T-helper 2 cell treated with Interferon-gamma antibody and Interleukin-4, amounts not matched to agents 100 ng/mL and 5 ng/mL, for 36 hours (primary cell): ENCODE data around the gene FFAR1. TPM values are rescaled to one million over a fixed set of nuclear protein-coding genes. Genes with fewer than 3 reads are reported as not detected.

Experiments used
- intact Hi-C: fragments of 100-400 bp; cut with micrococcal nuclease; formaldehyde crosslinking; loops from one replicate; pipeline ENCODE4 v1.15.1; 2023
- total RNA-seq: library from RNA; stranded (reverse); gene quantifications from 2 replicates; pipeline ENCODE4 v1.2.3, GENCODE V29; 2022

The FFAR1 gene
- total RNA-seq, 1 donor from 2014 or later: not detected

GRCh38 chr19:35388277-35389054 lies 40.8 kb downstream of the FFAR1 start:
- intact Hi-C loops: no loop called here

GRCh38 chr19:35389192-35389861 lies 41.6 kb downstream of the FFAR1 start:
- intact Hi-C loops: no loop called here

- intact Hi-C loops: no loop called here
These were observed 45.3 kb downstream of the FFAR1 start for GRCh38 chr19:35392742-35393715.

- intact Hi-C loops: no loop called here
These were observed 47.9 kb downstream of the FFAR1 start for GRCh38 chr19:35395382-35396199.

GRCh38 chr19:35396240-35396885 lies 48.7 kb downstream of the FFAR1 start:
- intact Hi-C loops: no loop called here

- intact Hi-C loops: no loop called here
These were observed 49.4 kb downstream of the FFAR1 start for GRCh38 chr19:35397064-35397463.

Other genes starting within 250 kb of the FFAR1 start
- gene FXYD3, start 232.1 kb upstream of the FFAR1 start, total RNA-seq: not detected in 2 replicates
- 0.27 TPM in 2 replicates for gene LGI4, start 212.8 kb upstream of the FFAR1 start, total RNA-seq
- 0.23 and 0.70 TPM in 2 replicates for gene FXYD1, start 209.1 kb upstream of the FFAR1 start, total RNA-seq
- 0.70 and 1.9 TPM in 2 replicates for gene FXYD7, start 204.6 kb upstream of the FFAR1 start, total RNA-seq
- 354 and 374 TPM in 2 replicates for gene FXYD5, start 193.2 kb upstream of the FFAR1 start, total RNA-seq
- not detected in 2 replicates for gene FAM187B, start 119.2 kb upstream of the FFAR1 start, total RNA-seq
- 0.70 and 1.2 TPM in 2 replicates for gene LSR, start 98.9 kb upstream of the FFAR1 start, total RNA-seq
- gene USF2, start 78.9 kb upstream of the FFAR1 start, total RNA-seq: 132 and 139 TPM in 2 replicates
- 0.36 and 0.39 TPM in 2 replicates for gene HAMP, start 65.4 kb upstream of the FFAR1 start, total RNA-seq
- gene MAG, start 55.7 kb upstream of the FFAR1 start, total RNA-seq: 0.09 and 0.36 TPM in 2 replicates
- gene CD22, start 18.7 kb upstream of the FFAR1 start, total RNA-seq: 0.20 and 0.70 TPM in 2 replicates
- gene FFAR3, start 10.6 kb downstream of the FFAR1 start, total RNA-seq: 0.16 TPM in 1 of 2 replicates, not detected in the other
- gene GPR42, start 23.2 kb downstream of the FFAR1 start, total RNA-seq: not detected in 2 replicates
- not detected in 2 replicates for gene FFAR2, start 100.4 kb downstream of the FFAR1 start, total RNA-seq
- not detected in 2 replicates for gene KRTDAP, start 142.6 kb downstream of the FFAR1 start, total RNA-seq
- not detected in 2 replicates for gene DMKN, start 165.7 kb downstream of the FFAR1 start, total RNA-seq
- not detected in 2 replicates for gene SBSN, start 180.4 kb downstream of the FFAR1 start, total RNA-seq
- gene GAPDHS, start 185.6 kb downstream of the FFAR1 start, total RNA-seq: not detected in 2 replicates
- 54.8 and 58.6 TPM in 2 replicates for gene TMEM147, start 197.7 kb downstream of the FFAR1 start, total RNA-seq
- gene ATP4A, start 215.8 kb downstream of the FFAR1 start, total RNA-seq: not detected in 2 replicates
- gene PMIS2, start 238.3 kb downstream of the FFAR1 start, total RNA-seq: not detected in 2 replicates